MM.1S (cell line): ENCODE results near the gene RPTOR.

Experiments used
- EZH2 ChIP-seq: fragments of 300-600 bp; sonication (generic); optimal IDR thresholded peaks from 2 replicates; pipeline ENCODE3; 2017; ENCODE audit warnings: low read depth, mild to moderate bottlenecking, antibody characterized with exemption, low read length, mixed read lengths
- EZH2phosphoT487 ChIP-seq: fragments of 300-600 bp; sonication (generic); IDR thresholded peaks from 2 replicates; pipeline ENCODE4 v1.6.1; 2018; ENCODE audit warnings: antibody characterized with exemption, low read length
- TF ChIP-seq, protein P1 (sequence below): fragments of 300-600 bp; sonication (generic); IDR thresholded peaks from 2 replicates; pipeline ENCODE4 v1.5.1; 2016; ENCODE audit warnings: antibody characterized with exemption, low read length, mixed read lengths

DNA sequence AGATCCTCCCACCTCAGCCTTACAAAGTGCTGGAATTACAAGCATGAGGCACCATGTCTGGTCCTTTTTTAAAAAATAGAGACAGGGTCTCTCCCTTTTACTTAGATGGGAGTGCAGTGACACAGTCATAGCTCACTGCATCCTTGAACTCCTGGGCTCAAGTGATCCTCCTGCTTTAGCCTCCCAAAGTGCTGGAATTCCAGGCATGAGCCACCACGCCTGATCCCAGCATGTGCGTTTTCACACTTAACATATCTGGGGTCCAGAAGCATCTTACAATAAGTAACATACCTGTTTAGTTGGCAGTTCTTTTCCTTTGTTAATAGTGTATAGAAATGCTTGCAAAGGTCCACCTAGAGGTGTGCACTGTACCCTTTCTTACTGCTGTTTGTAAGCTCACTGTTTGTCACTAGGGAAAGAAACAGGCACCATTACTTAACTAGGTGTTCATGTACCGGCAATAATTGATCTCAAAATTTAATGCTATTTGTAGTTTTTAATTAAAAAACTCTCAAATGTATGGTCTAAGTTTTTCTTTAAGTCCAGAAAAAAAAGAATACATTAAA, 221.7 kb downstream of the RPTOR start:
- TF ChIP-seq EZH2 = no peak
- TF ChIP-seq, protein P1, sequence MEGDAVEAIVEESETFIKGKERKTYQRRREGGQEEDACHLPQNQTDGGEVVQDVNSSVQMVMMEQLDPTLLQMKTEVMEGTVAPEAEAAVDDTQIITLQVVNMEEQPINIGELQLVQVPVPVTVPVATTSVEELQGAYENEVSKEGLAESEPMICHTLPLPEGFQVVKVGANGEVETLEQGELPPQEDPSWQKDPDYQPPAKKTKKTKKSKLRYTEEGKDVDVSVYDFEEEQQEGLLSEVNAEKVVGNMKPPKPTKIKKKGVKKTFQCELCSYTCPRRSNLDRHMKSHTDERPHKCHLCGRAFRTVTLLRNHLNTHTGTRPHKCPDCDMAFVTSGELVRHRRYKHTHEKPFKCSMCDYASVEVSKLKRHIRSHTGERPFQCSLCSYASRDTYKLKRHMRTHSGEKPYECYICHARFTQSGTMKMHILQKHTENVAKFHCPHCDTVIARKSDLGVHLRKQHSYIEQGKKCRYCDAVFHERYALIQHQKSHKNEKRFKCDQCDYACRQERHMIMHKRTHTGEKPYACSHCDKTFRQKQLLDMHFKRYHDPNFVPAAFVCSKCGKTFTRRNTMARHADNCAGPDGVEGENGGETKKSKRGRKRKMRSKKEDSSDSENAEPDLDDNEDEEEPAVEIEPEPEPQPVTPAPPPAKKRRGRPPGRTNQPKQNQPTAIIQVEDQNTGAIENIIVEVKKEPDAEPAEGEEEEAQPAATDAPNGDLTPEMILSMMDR = no peak
- no peak for TF ChIP-seq EZH2phosphoT487
